Measurements from ENCODE around the gene ZNF483.
A peak's percentile ranks its signal among the peaks of the same experiment; 100 is the strongest.

The ZNF483 gene

DNA sequence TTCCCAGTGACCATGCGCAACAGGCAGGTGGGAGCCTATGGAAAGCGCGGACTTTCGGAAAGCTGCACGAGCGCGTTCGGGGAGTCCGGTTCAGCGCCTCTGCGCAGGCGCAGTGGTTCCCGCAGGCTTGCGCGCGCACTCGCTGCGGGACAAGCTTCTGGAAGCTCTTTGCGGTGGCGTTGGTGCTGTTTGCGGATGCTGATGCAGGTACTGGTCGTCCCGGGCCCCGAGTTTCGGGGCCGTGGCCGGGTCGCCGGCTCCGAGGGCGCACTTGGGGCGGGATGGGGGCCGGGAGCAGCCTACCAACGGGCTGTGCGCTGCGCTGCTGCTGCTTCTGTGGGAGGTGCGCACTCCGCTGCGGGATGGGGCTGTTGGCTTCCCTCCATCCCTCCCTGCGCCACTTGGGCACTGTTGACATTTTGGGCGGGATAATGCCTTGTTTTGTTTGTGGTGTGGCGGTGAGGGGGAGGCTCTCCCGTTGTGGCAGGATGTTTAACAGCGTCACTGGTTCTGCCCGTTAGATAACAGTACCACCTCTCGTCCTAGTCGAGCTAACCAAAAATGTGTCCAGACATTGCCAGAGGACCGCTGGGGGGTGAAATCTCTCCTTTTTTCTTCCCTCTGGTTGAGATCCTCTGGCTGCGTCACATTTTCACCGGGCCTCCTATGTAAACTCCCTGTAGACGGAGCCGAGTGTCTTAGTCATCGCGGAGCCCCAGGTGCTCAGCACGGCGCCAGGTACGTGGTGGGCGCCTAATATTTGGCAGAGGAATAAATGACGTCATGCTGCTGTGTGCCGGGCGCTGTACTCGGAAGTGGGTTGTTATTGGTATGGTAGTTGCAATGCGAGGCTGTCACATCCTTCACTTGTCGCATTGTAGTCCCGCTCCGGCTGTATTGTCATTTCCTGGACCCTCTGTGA, at the start of gene ZNF483:
ZNF483 (plus strand) TSS at position 124 of the 922 bp plus-strand sequence. CDS start 2,217 bp downstream, outside the sequence.
- peak; percentile 73 to 83 for DNase-seq (ENCODE audit: low read depth in 2 of 2)
- TF ChIP-seq, protein P1, sequence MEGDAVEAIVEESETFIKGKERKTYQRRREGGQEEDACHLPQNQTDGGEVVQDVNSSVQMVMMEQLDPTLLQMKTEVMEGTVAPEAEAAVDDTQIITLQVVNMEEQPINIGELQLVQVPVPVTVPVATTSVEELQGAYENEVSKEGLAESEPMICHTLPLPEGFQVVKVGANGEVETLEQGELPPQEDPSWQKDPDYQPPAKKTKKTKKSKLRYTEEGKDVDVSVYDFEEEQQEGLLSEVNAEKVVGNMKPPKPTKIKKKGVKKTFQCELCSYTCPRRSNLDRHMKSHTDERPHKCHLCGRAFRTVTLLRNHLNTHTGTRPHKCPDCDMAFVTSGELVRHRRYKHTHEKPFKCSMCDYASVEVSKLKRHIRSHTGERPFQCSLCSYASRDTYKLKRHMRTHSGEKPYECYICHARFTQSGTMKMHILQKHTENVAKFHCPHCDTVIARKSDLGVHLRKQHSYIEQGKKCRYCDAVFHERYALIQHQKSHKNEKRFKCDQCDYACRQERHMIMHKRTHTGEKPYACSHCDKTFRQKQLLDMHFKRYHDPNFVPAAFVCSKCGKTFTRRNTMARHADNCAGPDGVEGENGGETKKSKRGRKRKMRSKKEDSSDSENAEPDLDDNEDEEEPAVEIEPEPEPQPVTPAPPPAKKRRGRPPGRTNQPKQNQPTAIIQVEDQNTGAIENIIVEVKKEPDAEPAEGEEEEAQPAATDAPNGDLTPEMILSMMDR (IDR thresholded peaks at IDR 0.05; ENCODE audit: low read depth, low read length), result no peak
- H3K4me3 ChIP-seq (replicated peaks in 1 of 2; ENCODE audit: low read depth in 2 of 2, low read length in 2 of 2), result peak within 1 kb of the TSS; percentile 71 to 86

DNA sequence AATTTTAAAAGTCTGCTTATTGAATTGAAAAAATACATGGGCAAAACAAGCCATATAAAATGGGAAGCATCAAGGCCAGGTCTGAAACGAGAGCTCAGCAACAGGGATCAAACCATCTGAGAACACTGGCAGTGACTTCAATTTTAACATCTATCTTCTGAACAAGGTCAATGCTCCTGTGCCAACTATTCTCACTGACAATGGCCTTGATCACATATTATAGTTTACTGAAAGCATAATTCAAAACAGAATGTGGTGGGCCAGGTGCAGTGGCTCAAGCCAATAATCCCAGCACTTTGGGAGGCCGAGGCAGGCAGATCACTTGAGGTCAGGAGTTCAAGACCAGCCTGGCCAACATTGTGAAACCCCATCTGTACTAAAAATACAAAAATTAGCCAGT, 49.8 kb upstream of the ZNF483 start:
- DNase-seq (ENCODE audit: low read depth in 2 of 2), result no peak
- no peak overlapping the region for H3K4me3 ChIP-seq (replicated peaks in 1 of 2; ENCODE audit: low read depth in 2 of 2, low read length in 2 of 2)
- TF ChIP-seq, protein P1 (IDR thresholded peaks at IDR 0.05; ENCODE audit: low read depth, low read length), result no peak

DNA sequence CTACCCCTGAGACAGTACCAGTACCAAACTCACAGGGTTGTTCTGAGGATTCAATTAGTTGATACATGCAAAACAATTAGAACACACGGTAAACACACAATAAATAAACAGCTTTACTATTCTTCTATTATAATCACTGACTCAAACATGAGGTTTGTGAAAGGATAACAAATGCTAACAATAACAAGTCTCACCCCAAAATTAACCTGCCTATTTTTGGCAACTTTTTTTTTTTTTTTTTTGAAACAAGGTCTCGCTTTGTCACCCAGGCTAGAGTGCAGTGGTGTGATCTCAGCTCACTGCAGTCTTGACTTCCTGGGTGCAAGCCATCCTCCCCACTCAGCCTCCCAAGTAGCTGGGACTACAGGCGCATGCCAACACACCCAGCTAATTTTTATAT, 47.3 kb upstream of the ZNF483 start:
- TF ChIP-seq, protein P1 (IDR thresholded peaks at IDR 0.05; ENCODE audit: low read depth, low read length), result no peak
- no peak for DNase-seq (ENCODE audit: low read depth in 2 of 2)
- H3K4me3 ChIP-seq (replicated peaks in 1 of 2; ENCODE audit: low read depth in 2 of 2, low read length in 2 of 2), result no peak overlapping the region

DNA sequence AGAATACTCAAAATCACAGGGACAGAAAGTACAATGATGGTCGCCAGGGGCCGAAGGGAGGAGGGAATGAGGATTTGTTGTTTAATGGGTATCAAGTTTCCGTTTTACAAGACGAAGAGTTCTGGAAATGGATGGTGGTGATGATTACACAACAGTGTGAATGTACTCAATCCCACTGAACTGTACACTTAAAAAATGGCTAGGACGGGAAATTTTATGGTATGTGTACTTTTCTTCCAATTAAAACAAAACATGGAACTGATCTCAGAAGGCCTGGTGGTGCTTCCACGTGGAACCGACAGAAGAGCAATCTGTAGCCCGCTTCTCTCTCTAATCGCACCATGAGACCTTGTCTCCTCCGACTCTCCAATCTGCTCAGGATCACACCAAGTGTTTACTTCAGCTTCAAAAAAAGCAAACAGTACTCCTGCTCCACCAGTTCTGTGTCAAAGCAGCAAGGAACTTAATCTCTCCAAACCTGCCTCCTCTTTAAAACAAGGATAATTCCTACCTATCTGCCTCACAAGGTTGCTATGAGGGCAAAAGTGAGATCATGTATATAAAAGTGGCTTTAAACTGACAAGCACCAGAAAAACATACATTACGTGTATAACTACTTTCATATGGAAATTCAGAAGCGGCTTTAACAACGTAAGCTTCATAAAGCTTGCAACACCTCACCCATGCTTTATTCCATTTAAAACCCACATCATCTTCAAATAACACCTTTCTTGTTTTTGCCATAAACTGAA, 42.9 kb upstream of the ZNF483 start:
- TF ChIP-seq, protein P1 (IDR thresholded peaks at IDR 0.05; ENCODE audit: low read depth, low read length), result no peak
- DNase-seq (ENCODE audit: low read depth in 2 of 2), result peak; percentile 48 to 51
- H3K4me3 ChIP-seq (replicated peaks in 1 of 2; ENCODE audit: low read depth in 2 of 2, low read length in 2 of 2), result peak overlapping the region; percentile 87 to 90

DNA sequence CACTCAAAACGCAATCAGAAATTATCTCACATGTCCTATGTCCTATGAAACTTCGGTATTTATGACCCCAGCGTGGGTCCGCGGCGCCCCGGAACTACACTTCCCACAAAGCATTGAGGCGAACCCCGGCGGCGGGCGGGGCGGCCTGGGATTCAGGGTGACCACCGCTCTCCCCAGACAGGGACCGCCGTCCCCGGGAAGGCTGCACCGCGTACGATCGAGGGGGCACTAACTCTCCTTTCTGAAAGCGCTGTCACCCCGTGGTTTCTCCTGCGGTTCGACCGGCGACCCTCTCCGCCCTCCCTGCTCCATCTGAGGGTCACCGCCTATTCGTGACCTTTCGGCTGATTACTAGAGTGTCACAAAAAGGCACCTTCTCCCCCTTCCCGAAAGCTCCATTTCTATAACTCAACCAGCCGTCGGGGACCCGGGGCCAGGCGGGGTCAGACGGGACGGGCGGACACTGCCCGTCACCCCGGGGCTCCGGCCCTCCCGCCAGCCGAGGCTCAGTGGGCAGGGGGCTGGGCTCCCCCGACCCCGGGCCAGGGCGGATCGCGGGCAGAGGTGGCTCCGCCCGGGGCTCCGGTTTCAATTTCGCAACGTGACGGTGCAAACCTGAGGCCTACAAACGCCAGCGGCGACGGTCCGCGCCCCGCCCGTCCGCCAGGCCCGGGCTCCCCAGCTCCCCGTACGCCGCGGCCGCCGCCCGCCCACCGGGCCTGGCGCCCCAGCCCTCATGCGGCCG, 42.1 kb upstream of the ZNF483 start:
- TF ChIP-seq, protein P1 (IDR thresholded peaks at IDR 0.05; ENCODE audit: low read depth, low read length), result no peak
- peak; percentile 60 to 74 for DNase-seq (ENCODE audit: low read depth in 2 of 2)
- peak overlapping the region; percentile 87 to 90 for H3K4me3 ChIP-seq (replicated peaks in 1 of 2; ENCODE audit: low read depth in 2 of 2, low read length in 2 of 2)

DNA sequence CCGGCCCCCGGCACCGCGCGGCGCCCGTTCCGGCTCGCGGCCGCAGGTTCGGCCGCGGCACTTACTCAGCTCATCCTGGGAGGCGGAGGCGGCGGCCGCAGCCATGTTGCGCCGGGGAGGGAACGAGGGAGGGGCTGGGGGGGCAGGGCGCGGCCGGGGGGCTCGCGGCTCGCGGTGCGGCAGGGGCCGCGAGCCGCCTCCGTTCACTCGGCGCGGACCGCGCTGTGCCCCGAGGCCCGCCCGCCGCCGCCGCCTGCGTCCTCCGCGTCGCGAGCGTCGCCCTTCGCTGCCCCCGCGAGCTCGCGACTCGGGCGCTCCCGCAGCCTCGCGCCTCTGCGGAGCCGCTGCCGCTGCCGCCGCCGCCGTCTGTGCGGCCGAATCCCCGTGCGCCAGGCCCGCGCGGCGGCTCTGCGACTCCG, 41.5 kb upstream of the ZNF483 start:
- TF ChIP-seq, protein P1 (IDR thresholded peaks at IDR 0.05; ENCODE audit: low read depth, low read length), result no peak
- no peak for DNase-seq (ENCODE audit: low read depth in 2 of 2)
- H3K4me3 ChIP-seq (replicated peaks in 1 of 2; ENCODE audit: low read depth in 2 of 2, low read length in 2 of 2), result peak overlapping the region; percentile 87 to 90

Data from cardiac fibroblast (primary cell).